K562 (cell line): ENCODE measurements around the gene F2RL2. TPM values are rescaled to one million over a fixed set of nuclear protein-coding genes. Genes with fewer than 3 reads are reported as not detected.
A peak's percentile ranks its signal among the peaks of the same experiment; 100 is the strongest.

Experiments
- CREBBP ChIP-seq: IDR thresholded peaks from one replicate; pipeline ENCODE4 v1.6.1; 2012; ENCODE audit warnings: low read depth, mild to moderate bottlenecking, control low read depth, inconsistent platforms, low read length
- HNRNPL ChIP-seq: fragments of 200-400 bp; formaldehyde crosslinking; IDR thresholded peaks from 2 replicates; pipeline ENCODE4 v1.6.1; 2017; ENCODE audit warnings: low read depth, mild to moderate bottlenecking, low read length
- IFI16 ChIP-seq: fragments of 250-450 bp; sonication (Bioruptor Pico); IDR thresholded peaks from 2 replicates; pipeline ENCODE4 v2.1.2; 2022; ENCODE audit warnings: mild to moderate bottlenecking, inconsistent platforms
- NR4A1 ChIP-seq, 2 experiments: fragments of 250-450 bp in 1 of 2; fragments of 450-650 bp in 1 of 2; sonication (Bioruptor Pico) in 1 of 2; IDR thresholded peaks; 2 replicates each; pipeline versions ENCODE4 v1.4.0 to v1.6.1; 2016 to 2020; ENCODE audit warnings: mild to moderate bottlenecking in 2 of 2, missing compliant biosample characterization in 1 of 2, missing genetic modification characterization in 1 of 2, moderate library complexity in 1 of 2
- POLR3A ChIP-seq: IDR thresholded peaks from 2 replicates; pipeline ENCODE4 v1.6.1; 2011; ENCODE audit warnings: borderline replicate concordance, mild to moderate bottlenecking, moderate library complexity; ENCODE audit not compliant: insufficient read length, insufficient read depth; ENCODE audit errors: extremely low read depth
- ZNF3 ChIP-seq: fragments of 250-450 bp; sonication (Bioruptor Pico); IDR thresholded peaks from 2 replicates; pipeline ENCODE4 v1.5.0; 2021; ENCODE audit warnings: mild to moderate bottlenecking, moderate library complexity
- ZNF445 ChIP-seq: fragments of 250-450 bp; sonication (Bioruptor Pico); IDR thresholded peaks from 2 replicates; pipeline ENCODE4 v1.4.0; 2020; ENCODE audit warnings: low read depth, mild to moderate bottlenecking, moderate library complexity
- polyA plus RNA-seq, 8 experiments: library from polyadenylated mRNA; depleted of rRNA in 4 of 8; stranded (reverse) in 5 of 8; unstranded in 3 of 8; fragments of >200 nt; fragmentation: Nextera tagmentation in 2 of 8; fragmentation: Illumina TruSeq in 1 of 8; extraction: Ambion mirVana in 2 of 8; extraction: Trizol in 1 of 8; gene quantifications; 2 replicates each; pipeline versions ENCODE4 v1.2.1 to v1.2.3, GENCODE V29; 2011 to 2014; ENCODE audit warnings: inconsistent platforms in 1 of 8, missing spikeins in 1 of 8
- total RNA-seq, 7 experiments: library from RNA; depleted of rRNA in 6 of 7; stranded (reverse); fragments of >200 nt in 6 of 7; fragmentation: Illumina TruSeq in 2 of 7; extraction: Trizol in 2 of 7; gene quantifications; 2 replicates each; pipeline versions ENCODE4 v1.2.1 to v1.2.3, GENCODE V29; 2011 to 2021; ENCODE audit warnings: low replicate concordance in 1 of 7
- TF ChIP-seq, protein P1 (sequence below): sonication (generic); formaldehyde crosslinking; IDR thresholded peaks from 2 replicates; pipeline ENCODE4 v1.8.1; 2023; ENCODE audit warnings: missing genetic modification reagents, mild to moderate bottlenecking, borderline replicate concordance
- TF ChIP-seq, protein P2 (sequence below): fragments of 450-650 bp; IDR thresholded peaks from 2 replicates; pipeline ENCODE4 v1.6.1; 2017; ENCODE audit warnings: mild to moderate bottlenecking, moderate library complexity
- TF ChIP-seq, protein P3 (sequence below): sonication (generic); IDR thresholded peaks from 2 replicates; pipeline ENCODE4 v1.6.1; 2016
- TF ChIP-seq, protein P4 (sequence below): fragments of 450-650 bp; IDR thresholded peaks from 2 replicates; pipeline ENCODE4 v1.6.1; 2016; ENCODE audit warnings: missing biosample characterization, missing genetic modification characterization
- TF ChIP-seq, protein P5 (sequence below): sonication (generic); formaldehyde crosslinking; IDR thresholded peaks from 2 replicates; pipeline ENCODE4 v1.8.1; 2023; ENCODE audit warnings: mild to moderate bottlenecking, missing genetic modification reagents

The F2RL2 gene
- total and polyA plus RNA-seq, 9 of the 15 experiments (the other 6 are each of a cell fraction or from before 2014, with no cell fraction given) = 0.03 to 0.12 (median 0.06) TPM; not detected in 3

DNA sequence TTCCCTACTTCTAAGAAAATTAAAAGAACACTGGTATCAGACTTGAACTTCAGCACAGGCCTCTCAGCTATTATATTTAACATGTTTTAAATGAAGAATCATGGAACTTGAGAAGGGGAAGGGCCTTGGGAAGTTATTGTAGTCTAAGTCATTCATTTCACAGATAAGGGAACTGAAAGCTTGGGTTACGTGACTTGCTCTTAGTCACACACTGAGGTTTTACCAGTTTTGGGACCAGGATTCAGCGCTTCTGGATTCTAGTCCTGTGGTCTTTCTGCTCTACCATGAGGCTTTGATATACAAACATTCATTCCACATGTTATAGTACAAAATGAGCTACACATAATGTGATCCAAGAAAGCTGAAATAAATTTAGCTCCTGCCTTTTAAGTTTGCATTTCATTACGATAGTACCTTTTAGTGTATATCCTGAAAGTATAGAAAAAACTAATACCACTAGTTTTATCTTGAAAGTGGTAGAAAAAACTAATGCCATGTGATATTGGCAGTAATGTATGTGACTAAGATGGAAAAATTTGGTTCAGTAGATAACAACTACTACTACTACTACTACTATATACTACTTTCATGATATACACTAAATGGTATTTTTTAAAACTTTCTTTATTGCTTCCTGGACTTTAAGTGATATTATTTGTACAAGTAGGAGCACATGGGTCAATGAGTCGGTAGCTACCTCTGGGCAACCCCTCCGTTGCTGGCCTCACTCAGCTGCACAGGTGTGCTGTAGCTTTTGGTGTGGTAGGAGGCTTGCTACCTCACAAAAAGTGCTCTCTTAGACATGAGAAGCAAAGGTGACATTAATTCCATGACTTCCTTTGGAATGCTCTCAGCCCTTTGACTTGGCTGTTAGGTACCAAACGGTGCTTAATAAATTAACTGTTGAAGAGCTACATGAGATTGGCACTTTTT lies 40.7 kb downstream of the F2RL2 start (continued):
- TF ChIP-seq, protein P1, sequence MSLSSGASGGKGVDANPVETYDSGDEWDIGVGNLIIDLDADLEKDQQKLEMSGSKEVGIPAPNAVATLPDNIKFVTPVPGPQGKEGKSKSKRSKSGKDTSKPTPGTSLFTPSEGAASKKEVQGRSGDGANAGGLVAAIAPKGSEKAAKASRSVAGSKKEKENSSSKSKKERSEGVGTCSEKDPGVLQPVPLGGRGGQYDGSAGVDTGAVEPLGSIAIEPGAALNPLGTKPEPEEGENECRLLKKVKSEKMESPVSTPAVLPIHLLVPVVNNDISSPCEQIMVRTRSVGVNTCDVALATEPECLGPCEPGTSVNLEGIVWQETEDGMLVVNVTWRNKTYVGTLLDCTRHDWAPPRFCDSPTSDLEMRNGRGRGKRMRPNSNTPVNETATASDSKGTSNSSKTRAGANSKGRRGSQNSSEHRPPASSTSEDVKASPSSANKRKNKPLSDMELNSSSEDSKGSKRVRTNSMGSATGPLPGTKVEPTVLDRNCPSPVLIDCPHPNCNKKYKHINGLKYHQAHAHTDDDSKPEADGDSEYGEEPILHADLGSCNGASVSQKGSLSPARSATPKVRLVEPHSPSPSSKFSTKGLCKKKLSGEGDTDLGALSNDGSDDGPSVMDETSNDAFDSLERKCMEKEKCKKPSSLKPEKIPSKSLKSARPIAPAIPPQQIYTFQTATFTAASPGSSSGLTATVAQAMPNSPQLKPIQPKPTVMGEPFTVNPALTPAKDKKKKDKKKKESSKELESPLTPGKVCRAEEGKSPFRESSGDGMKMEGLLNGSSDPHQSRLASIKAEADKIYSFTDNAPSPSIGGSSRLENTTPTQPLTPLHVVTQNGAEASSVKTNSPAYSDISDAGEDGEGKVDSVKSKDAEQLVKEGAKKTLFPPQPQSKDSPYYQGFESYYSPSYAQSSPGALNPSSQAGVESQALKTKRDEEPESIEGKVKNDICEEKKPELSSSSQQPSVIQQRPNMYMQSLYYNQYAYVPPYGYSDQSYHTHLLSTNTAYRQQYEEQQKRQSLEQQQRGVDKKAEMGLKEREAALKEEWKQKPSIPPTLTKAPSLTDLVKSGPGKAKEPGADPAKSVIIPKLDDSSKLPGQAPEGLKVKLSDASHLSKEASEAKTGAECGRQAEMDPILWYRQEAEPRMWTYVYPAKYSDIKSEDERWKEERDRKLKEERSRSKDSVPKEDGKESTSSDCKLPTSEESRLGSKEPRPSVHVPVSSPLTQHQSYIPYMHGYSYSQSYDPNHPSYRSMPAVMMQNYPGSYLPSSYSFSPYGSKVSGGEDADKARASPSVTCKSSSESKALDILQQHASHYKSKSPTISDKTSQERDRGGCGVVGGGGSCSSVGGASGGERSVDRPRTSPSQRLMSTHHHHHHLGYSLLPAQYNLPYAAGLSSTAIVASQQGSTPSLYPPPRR (CRISPR knock-in tag) = no peak
- TF ChIP-seq NR4A1 (CRISPR knock-in tag; IDR thresholded peaks at IDR 0.05) (no peak), NR4A1 (tag; IDR thresholded peaks at IDR 0.05) (no peak), POLR3A (no peak), IFI16 (no peak), ZNF3 (no peak), CREBBP (no peak), HNRNPL (no peak), ZNF445 (CRISPR knock-in tag) (no peak)
- TF ChIP-seq, protein P2, sequence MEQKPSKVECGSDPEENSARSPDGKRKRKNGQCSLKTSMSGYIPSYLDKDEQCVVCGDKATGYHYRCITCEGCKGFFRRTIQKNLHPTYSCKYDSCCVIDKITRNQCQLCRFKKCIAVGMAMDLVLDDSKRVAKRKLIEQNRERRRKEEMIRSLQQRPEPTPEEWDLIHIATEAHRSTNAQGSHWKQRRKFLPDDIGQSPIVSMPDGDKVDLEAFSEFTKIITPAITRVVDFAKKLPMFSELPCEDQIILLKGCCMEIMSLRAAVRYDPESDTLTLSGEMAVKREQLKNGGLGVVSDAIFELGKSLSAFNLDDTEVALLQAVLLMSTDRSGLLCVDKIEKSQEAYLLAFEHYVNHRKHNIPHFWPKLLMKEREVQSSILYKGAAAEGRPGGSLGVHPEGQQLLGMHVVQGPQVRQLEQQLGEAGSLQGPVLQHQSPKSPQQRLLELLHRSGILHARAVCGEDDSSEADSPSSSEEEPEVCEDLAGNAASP = no peak
- TF ChIP-seq, protein P3, sequence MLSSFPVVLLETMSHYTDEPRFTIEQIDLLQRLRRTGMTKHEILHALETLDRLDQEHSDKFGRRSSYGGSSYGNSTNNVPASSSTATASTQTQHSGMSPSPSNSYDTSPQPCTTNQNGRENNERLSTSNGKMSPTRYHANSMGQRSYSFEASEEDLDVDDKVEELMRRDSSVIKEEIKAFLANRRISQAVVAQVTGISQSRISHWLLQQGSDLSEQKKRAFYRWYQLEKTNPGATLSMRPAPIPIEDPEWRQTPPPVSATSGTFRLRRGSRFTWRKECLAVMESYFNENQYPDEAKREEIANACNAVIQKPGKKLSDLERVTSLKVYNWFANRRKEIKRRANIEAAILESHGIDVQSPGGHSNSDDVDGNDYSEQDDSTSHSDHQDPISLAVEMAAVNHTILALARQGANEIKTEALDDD = peak; percentile 95
- TF ChIP-seq, protein P4, sequence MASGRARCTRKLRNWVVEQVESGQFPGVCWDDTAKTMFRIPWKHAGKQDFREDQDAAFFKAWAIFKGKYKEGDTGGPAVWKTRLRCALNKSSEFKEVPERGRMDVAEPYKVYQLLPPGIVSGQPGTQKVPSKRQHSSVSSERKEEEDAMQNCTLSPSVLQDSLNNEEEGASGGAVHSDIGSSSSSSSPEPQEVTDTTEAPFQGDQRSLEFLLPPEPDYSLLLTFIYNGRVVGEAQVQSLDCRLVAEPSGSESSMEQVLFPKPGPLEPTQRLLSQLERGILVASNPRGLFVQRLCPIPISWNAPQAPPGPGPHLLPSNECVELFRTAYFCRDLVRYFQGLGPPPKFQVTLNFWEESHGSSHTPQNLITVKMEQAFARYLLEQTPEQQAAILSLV (tag) = no peak
- TF ChIP-seq, protein P5, sequence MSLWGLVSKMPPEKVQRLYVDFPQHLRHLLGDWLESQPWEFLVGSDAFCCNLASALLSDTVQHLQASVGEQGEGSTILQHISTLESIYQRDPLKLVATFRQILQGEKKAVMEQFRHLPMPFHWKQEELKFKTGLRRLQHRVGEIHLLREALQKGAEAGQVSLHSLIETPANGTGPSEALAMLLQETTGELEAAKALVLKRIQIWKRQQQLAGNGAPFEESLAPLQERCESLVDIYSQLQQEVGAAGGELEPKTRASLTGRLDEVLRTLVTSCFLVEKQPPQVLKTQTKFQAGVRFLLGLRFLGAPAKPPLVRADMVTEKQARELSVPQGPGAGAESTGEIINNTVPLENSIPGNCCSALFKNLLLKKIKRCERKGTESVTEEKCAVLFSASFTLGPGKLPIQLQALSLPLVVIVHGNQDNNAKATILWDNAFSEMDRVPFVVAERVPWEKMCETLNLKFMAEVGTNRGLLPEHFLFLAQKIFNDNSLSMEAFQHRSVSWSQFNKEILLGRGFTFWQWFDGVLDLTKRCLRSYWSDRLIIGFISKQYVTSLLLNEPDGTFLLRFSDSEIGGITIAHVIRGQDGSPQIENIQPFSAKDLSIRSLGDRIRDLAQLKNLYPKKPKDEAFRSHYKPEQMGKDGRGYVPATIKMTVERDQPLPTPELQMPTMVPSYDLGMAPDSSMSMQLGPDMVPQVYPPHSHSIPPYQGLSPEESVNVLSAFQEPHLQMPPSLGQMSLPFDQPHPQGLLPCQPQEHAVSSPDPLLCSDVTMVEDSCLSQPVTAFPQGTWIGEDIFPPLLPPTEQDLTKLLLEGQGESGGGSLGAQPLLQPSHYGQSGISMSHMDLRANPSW (CRISPR knock-in tag) = no peak
